Naive B cell (primary cell): Measurements from ENCODE around the gene NEXN. TPM values are rescaled to one million over a fixed set of nuclear protein-coding genes. Genes with fewer than 3 reads are reported as not detected.
A peak's percentile ranks its signal among the peaks of the same experiment; 100 is the strongest.

ENCODE experiments used
- ATAC-seq, 2 donors: fragments of 150-1000 bp; cut with Tn5 transposase; 2 replicates each; pipeline ENCODE4 v1.10.0; 2021; ENCODE audit warnings: low read depth in 2 of 2, mild to moderate bottlenecking in 2 of 2, moderate library complexity in 2 of 2
- DNase-seq: peaks from one replicate; pipeline ENCODE4 v3.0.0; 2022
- H3K27ac Mint-ChIP-seq, 6 donors: one replicate each; pipeline ENCODE4 v1.8.0; 2020 to 2022; ENCODE audit warnings: mild to moderate bottlenecking in 6 of 6, mixed read lengths in 6 of 6, moderate library complexity in 5 of 6, inconsistent platforms in 2 of 6
- H3K27me3 Mint-ChIP-seq, 3 donors: one replicate each; pipeline ENCODE4 v1.8.0; 2021 to 2022; ENCODE audit warnings: mixed read lengths in 3 of 3, mild to moderate bottlenecking in 1 of 3
- H3K36me3 Mint-ChIP-seq, 2 donors: one replicate each; pipeline ENCODE4 v1.8.0; 2020 to 2022; ENCODE audit warnings: mixed read lengths in 2 of 2, inconsistent platforms in 1 of 2, mild to moderate bottlenecking in 1 of 2
- H3K4me1 Mint-ChIP-seq, 3 donors: one replicate each; pipeline ENCODE4 v1.8.0; 2020 to 2022; ENCODE audit warnings: mixed read lengths in 3 of 3, inconsistent platforms in 1 of 3, mild to moderate bottlenecking in 1 of 3, moderate library complexity in 1 of 3
- H3K4me3 Mint-ChIP-seq, 8 donors: one replicate each; pipeline ENCODE4 v1.8.0; 2020 to 2022; ENCODE audit warnings: mild to moderate bottlenecking in 8 of 8, mixed read lengths in 8 of 8, moderate library complexity in 8 of 8, inconsistent platforms in 2 of 8
- H3K9me3 Mint-ChIP-seq, 7 donors: one replicate each; pipeline ENCODE4 v1.8.0; 2020 to 2022; ENCODE audit warnings: mixed read lengths in 7 of 7, mild to moderate bottlenecking in 5 of 7, inconsistent platforms in 2 of 7, moderate library complexity in 1 of 7
- polyA plus RNA-seq, 6 donors: library from polyadenylated mRNA; unstranded; fragments of 300-500 nt; fragmentation: Illumina TruSeq; gene quantifications; one replicate each; pipeline ENCODE4 v1.2.3, GENCODE V29; 2021; ENCODE audit warnings: low read depth in 6 of 6

The NEXN gene
- polyA plus RNA-seq, 6 donors from 2014 or later = 1.3 to 3.7 (median 2.2) TPM

- peak overlapping the region in 6 of 8 donors; percentile 5 to 93 (median 80) for H3K4me3 Mint-ChIP-seq
- peaks cover 0 to 10% (median 7%) of the 10 kb centered on the region in 3 donors for H3K4me1 Mint-ChIP-seq
Measured at GRCh38 chr1:77925956-77926355, 37.5 kb downstream of the NEXN start.

GRCh38 chr1:77926561-77927357 is 38.3 kb downstream of the NEXN start:
- DNase-seq (peak; percentile 19), ATAC-seq (peak; percentile 20 to 25)
- Mint-ChIP-seq H3K36me3 (no peaks in the 10 kb centered on the region), H3K9me3 (no peaks in the 10 kb centered on the region), H3K4me1 (peaks cover 0 to 10% (median 7%) of the 10 kb centered on the region in 3 donors), H3K27ac (peak overlapping the region in 5 of 6 donors; percentile 1 to 46 (median 37)), H3K4me3 (peak overlapping the region; percentile 73 to 93 (median 86)), H3K27me3 (no peaks in the 10 kb centered on the region)

More at GRCh38 chr1:77925956-77926355, 37.5 kb downstream of the NEXN start:
- no peaks in the 10 kb centered on the region for H3K9me3 Mint-ChIP-seq
- peak overlapping the region in 1 of 6 donors; percentile 11 for H3K27ac Mint-ChIP-seq
- no peaks in the 10 kb centered on the region for H3K36me3 Mint-ChIP-seq
- ATAC-seq (no peak), DNase-seq (no peak)
- H3K27me3 Mint-ChIP-seq = no peaks in the 10 kb centered on the region

GRCh38 chr1:77927414-77927813 is 39.0 kb downstream of the NEXN start:
- no peak for ATAC-seq
- no peaks in the 10 kb centered on the region for H3K9me3 Mint-ChIP-seq

GRCh38 chr1:77929806-77930205 is 41.4 kb downstream of the NEXN start:
- Mint-ChIP-seq H3K27ac (no peak overlapping the region), H3K4me3 (peak overlapping the region in 1 of 8 donors; percentile 13)
- no peak for ATAC-seq

More at GRCh38 chr1:77927414-77927813, 39.0 kb downstream of the NEXN start:
- Mint-ChIP-seq H3K36me3 (no peaks in the 10 kb centered on the region), H3K27me3 (no peaks in the 10 kb centered on the region), H3K4me3 (peak overlapping the region in 5 of 8 donors; percentile 22 to 93 (median 73)), H3K27ac (no peak overlapping the region), H3K4me1 (peaks cover 0 to 10% (median 7%) of the 10 kb centered on the region in 3 donors)
- no peak for DNase-seq

GRCh38 chr1:77938651-77939050 is 50.2 kb downstream of the NEXN start:
- H3K4me3 Mint-ChIP-seq = no peak overlapping the region
- H3K27ac Mint-ChIP-seq = peak overlapping the region in 2 of 6 donors; percentile 21 to 75
- peaks cover 0 to 10% of the 10 kb centered on the region in 2 donors for H3K36me3 Mint-ChIP-seq
- H3K4me1 Mint-ChIP-seq = peaks cover 0 to 5% (median 0%) of the 10 kb centered on the region in 3 donors
- ATAC-seq (no peak), DNase-seq (no peak)
- H3K27me3 Mint-ChIP-seq = no peaks in the 10 kb centered on the region
- peaks cover 0 to 2% (median 0%) of the 10 kb centered on the region in 7 donors for H3K9me3 Mint-ChIP-seq

More at GRCh38 chr1:77929806-77930205, 41.4 kb downstream of the NEXN start:
- DNase-seq = no peak
- peaks cover 0 to 10% (median 7%) of the 10 kb centered on the region in 3 donors for H3K4me1 Mint-ChIP-seq
- no peaks in the 10 kb centered on the region for H3K27me3 Mint-ChIP-seq
- H3K9me3 Mint-ChIP-seq = no peaks in the 10 kb centered on the region
- no peaks in the 10 kb centered on the region for H3K36me3 Mint-ChIP-seq

GRCh38 chr1:77940921-77941570 is 52.6 kb downstream of the NEXN start:
- Mint-ChIP-seq H3K36me3 (peaks cover 0 to 14% of the 10 kb centered on the region in 2 donors), H3K27me3 (no peaks in the 10 kb centered on the region), H3K4me3 (no peak overlapping the region)

GRCh38 chr1:77942400-77943140 is 54.1 kb downstream of the NEXN start:
- H3K27ac Mint-ChIP-seq = peak overlapping the region in 5 of 6 donors; percentile 25 to 68 (median 47)
- peaks cover 0 to 14% of the 10 kb centered on the region in 2 donors for H3K36me3 Mint-ChIP-seq
- DNase-seq (no peak), ATAC-seq (no peak)
- peaks cover 0 to 2% (median 0%) of the 10 kb centered on the region in 7 donors for H3K9me3 Mint-ChIP-seq
- H3K4me1 Mint-ChIP-seq = peaks cover 0 to 5% (median 0%) of the 10 kb centered on the region in 3 donors
- H3K4me3 Mint-ChIP-seq = no peak overlapping the region
- no peaks in the 10 kb centered on the region for H3K27me3 Mint-ChIP-seq

More at GRCh38 chr1:77940921-77941570, 52.6 kb downstream of the NEXN start:
- peaks cover 0 to 5% (median 0%) of the 10 kb centered on the region in 3 donors for H3K4me1 Mint-ChIP-seq
- ATAC-seq = no peak
- peak overlapping the region in 1 of 6 donors; percentile 1 for H3K27ac Mint-ChIP-seq
- peaks cover 0 to 2% (median 0%) of the 10 kb centered on the region in 7 donors for H3K9me3 Mint-ChIP-seq
- DNase-seq = no peak

GRCh38 chr1:77945345-77945744 is 56.9 kb downstream of the NEXN start:
- no peaks in the 10 kb centered on the region for H3K9me3 Mint-ChIP-seq
- H3K4me3 Mint-ChIP-seq = no peak overlapping the region
- H3K27ac Mint-ChIP-seq = peak overlapping the region in 2 of 6 donors; percentile 42 to 52
- peaks cover 0 to 27% of the 10 kb centered on the region in 2 donors for H3K36me3 Mint-ChIP-seq
- no peaks in the 10 kb centered on the region for H3K27me3 Mint-ChIP-seq
- ATAC-seq = no peak
- H3K4me1 Mint-ChIP-seq = peaks cover 0 to 19% (median 15%) of the 10 kb centered on the region in 3 donors
- DNase-seq = no peak

- Mint-ChIP-seq H3K27ac (peak overlapping the region in 4 of 6 donors; percentile 16 to 33 (median 23)), H3K9me3 (no peaks in the 10 kb centered on the region), H3K36me3 (peaks cover 0 to 28% of the 10 kb centered on the region in 2 donors), H3K27me3 (no peaks in the 10 kb centered on the region), H3K4me1 (peaks cover 10 to 41% (median 30%) of the 10 kb centered on the region in 3 donors), H3K4me3 (peak overlapping the region in 4 of 8 donors; percentile 22 to 60 (median 42))
- DNase-seq (no peak), ATAC-seq (peak; percentile 43 to 55)
Measured at GRCh38 chr1:77948841-77949424, 60.5 kb downstream of the NEXN start.

GRCh38 chr1:77950873-77951272 is 62.4 kb downstream of the NEXN start:
- peak overlapping the region in 4 of 6 donors; percentile 38 to 68 (median 58) for H3K27ac Mint-ChIP-seq
- peaks cover 0 to 36% of the 10 kb centered on the region in 2 donors for H3K36me3 Mint-ChIP-seq
- DNase-seq = peak; percentile 18
- no peaks in the 10 kb centered on the region for H3K9me3 Mint-ChIP-seq
- ATAC-seq = peak; percentile 40 to 55
- H3K4me3 Mint-ChIP-seq = peak overlapping the region in 6 of 8 donors; percentile 32 to 83 (median 56)
- peaks cover 10 to 41% (median 30%) of the 10 kb centered on the region in 3 donors for H3K4me1 Mint-ChIP-seq
- H3K27me3 Mint-ChIP-seq = no peaks in the 10 kb centered on the region

GRCh38 chr1:77951328-77951727 is 62.9 kb downstream of the NEXN start:
- ATAC-seq (no peak), DNase-seq (no peak)
- Mint-ChIP-seq H3K36me3 (peaks cover 0 to 36% of the 10 kb centered on the region in 2 donors), H3K27me3 (no peaks in the 10 kb centered on the region), H3K4me3 (peak overlapping the region in 7 of 8 donors; percentile 32 to 83 (median 56)), H3K27ac (peak overlapping the region in 4 of 6 donors; percentile 16 to 95 (median 78)), H3K9me3 (no peaks in the 10 kb centered on the region), H3K4me1 (peaks cover 10 to 41% (median 30%) of the 10 kb centered on the region in 3 donors)

GRCh38 chr1:77953907-77954306 is 65.5 kb downstream of the NEXN start:
- Mint-ChIP-seq H3K27ac (peak overlapping the region in 1 of 6 donors; percentile 40), H3K4me1 (peaks cover 15 to 32% (median 25%) of the 10 kb centered on the region in 3 donors), H3K9me3 (no peaks in the 10 kb centered on the region), H3K27me3 (no peaks in the 10 kb centered on the region), H3K4me3 (no peak overlapping the region), H3K36me3 (peaks cover 13 to 40% of the 10 kb centered on the region in 2 donors)
- no peak for ATAC-seq
- no peak for DNase-seq
